ENCODE measurements around the gene KCNA2.

Gene KCNA2

GRCh38 chr1:110602466-110602865, 3.7 kb downstream of the KCNA2 start:
- no peak for DNase-seq (ENCODE audit: low read depth)

DNA sequence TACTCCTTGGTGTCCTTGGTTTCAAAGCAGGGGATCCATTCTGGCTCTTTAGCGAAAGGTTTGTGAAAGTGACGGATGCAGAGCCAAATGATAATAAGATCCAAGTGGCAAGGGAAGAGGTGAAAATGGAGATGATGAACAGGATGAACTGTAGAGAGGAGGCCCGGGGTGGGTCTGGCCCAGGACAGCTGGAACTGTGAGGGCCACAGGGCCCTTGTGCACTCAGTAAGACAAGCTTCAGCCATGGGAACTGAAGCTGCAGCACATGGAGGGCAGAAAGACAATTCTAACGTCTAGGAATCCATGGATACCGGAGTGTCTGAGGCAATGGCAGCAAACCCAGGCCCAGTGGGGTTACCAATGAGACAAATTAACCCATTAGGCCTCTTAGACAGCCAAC, 4.8 kb downstream of the KCNA2 start:
- DNase-seq (ENCODE audit: low read depth), result no peak

DNA sequence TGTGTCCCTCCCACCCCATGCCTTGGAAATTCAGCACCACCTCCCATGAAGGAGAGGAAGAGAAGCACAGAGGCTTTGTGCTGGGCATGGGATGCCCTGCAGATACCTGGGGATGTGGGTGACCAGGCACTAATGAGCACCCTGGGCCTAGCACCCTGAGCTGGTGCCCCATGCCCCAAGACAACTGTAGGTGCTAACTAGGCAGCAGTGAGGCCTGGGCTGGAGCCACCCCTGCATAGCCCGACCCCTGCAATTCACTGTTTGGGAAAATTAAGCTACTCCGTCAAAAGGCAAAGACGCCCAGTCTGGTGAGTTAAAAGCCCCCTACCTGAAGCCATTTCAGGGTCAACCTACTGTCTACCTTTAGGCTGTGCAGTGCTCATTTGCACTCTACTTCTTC, 5.4 kb downstream of the KCNA2 start:
- DNase-seq (ENCODE audit: low read depth), result no peak

- DNase-seq (ENCODE audit: low read depth), result no peak
Measured at GRCh38 chr1:110597966-110598365, 8.2 kb downstream of the KCNA2 start.

DNA sequence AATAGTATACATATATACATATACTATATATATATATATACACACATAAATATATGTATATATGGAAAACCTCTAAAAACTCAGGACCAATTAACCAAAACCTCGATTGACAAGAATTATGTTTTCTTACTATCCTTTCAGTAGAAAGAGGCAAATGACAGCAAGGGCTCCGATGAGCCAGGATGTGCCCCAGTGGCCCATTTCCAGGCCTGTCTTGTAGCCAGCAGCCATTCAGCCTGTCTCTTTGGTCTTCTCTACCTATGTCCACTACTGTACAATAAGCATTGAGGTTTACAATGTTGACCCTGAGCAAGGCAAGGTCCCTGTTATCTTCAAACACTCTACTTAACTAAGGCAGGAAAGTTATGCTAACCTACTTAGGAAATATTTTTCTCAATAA, 9.8 kb downstream of the KCNA2 start:
- DNase-seq (ENCODE audit: low read depth), result no peak

- DNase-seq (ENCODE audit: low read depth), result no peak
Measured at GRCh38 chr1:110595353-110595710, 10.8 kb downstream of the KCNA2 start.

DNA sequence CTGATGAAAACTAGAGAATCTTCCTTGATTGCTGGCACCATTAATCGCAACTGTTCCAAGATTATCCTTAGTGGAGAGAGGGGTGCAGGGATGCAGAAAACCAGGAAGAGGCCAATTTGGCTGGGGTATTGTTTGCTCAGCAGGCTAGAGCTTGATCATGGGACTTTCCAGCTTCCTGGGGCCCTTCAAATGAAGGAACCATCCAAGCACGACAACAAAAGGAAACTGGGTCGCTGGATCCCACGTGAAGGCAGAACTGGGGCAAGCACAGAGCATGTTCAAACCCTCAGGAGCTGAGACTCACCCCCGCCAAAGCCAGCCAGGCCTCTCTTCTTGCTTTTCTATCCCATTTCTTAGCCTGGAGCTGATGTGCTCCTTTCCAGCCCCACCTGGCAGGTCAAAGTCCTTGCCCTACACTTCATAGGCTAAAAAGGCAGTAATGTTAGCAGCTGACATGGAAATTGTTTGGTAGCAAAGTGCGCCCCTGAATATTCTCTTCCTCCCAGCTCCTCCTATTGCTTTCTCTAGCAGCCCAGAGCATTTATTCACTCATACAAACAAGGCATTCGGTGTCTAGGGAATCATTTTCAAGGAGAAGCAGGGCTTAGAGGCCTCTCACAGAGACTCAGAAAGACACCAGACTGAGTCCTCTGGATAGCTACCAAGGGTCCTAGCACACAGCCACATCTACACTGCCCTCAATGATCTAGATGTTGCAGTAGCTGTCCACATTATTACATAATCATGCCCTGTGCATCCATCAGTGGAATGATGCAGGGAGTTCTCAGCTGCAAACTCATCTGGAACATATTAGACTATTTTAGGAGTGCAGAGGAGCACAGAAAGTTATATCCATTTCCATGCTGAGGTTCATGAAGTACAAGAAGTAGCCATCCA, 11.5 kb downstream of the KCNA2 start:
- no peak for DNase-seq (ENCODE audit: low read depth)

GRCh38 chr1:110593902-110594301, 12.3 kb downstream of the KCNA2 start:
- no peak for DNase-seq (ENCODE audit: low read depth)

DNA sequence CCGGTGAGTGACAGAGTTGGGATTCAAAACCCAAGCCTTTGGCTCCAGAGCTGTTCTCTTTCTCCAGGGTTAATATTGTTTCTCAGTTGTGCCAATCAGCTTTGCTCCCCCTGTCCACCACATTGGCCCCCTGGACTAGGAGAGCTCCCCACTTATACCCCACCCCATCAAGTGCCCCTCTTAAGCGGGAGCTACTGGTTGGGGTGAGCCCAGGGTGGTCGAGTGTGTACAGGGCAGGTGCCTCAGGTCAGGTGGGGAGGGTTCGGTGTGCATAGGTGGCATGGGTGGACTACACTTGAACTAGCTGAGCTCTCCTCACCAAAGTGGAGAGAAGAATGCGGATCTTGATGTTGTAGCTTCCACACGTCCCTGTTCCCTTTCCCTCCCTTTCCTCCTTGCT, 14.2 kb downstream of the KCNA2 start:
- DNase-seq (ENCODE audit: low read depth), result no peak

GRCh38 chr1:110588991-110589390, 17.2 kb downstream of the KCNA2 start:
- DNase-seq (ENCODE audit: low read depth), result no peak

- no peak for DNase-seq (ENCODE audit: low read depth)
Measured at GRCh38 chr1:110588486-110588885, 17.7 kb downstream of the KCNA2 start.

- no peak for DNase-seq (ENCODE audit: low read depth)
Measured at GRCh38 chr1:110587906-110588305, 18.3 kb downstream of the KCNA2 start.

GRCh38 chr1:110585481-110585880, 20.7 kb downstream of the KCNA2 start:
- DNase-seq (ENCODE audit: low read depth), result no peak

DNA sequence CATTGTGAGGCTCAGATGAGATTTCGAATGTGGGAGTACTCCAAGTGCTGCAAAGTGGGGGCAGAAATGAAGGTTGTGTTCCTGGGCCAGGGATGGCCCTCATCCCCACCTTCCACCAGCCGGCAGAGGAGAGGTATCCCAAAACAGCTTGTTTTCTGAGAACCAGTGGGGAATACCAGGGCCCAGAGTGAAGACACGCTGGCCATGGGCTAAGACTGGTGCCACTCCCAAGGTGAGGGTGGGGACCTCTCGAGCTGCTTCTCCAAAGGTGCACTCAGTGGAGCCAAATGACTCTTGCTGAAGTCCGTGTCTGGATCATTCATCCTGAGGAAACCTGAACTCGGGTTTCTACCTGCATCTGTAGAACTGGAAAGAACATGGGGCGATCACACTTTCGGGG, 22.1 kb downstream of the KCNA2 start:
- DNase-seq (ENCODE audit: low read depth), result no peak

DNA sequence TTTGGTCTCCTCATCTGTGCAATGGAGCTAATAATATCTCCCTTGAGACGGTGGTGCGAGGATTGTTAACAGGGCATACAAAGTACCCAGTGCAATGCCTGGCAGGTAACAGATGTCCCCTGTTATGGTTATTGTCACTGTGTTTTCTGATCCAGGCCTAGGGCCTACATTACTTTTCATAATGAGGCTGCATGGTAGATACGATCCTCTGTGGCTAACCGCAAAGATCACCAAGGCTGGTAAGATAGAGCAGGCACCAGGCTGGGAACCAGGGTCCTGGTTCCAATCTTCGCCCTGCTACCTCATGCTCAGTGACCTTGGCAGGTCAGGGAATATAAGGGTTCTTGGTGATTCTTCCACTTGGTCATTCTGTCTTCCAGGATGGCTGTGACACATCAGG, 22.7 kb downstream of the KCNA2 start:
- no peak for DNase-seq (ENCODE audit: low read depth)

- no peak for DNase-seq (ENCODE audit: low read depth)
Measured at GRCh38 chr1:110582378-110582777, 23.8 kb downstream of the KCNA2 start.

DNA sequence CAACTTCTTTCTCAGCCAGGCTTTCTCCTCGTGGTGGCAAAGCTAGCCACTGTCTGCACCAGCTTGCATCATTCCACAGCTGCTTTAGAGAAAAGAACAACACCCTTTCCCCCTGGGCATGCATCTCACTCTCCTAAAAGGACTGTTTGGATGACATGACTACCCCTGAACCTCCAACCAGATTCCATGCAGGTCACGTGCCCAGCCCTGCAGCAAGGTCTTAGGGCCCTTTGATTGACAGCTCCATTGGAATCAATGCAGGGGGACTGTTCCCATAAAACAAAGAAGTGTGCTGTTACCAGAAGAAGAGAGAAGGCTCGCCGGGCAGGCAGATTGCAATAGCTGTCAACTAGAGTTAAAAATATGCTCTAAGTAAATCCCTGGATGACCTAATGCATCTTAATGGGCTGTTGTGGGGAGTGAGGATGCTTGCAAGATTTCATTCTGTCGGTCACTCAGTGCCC, 24.4 kb downstream of the KCNA2 start:
- DNase-seq (ENCODE audit: low read depth), result no peak

DNA sequence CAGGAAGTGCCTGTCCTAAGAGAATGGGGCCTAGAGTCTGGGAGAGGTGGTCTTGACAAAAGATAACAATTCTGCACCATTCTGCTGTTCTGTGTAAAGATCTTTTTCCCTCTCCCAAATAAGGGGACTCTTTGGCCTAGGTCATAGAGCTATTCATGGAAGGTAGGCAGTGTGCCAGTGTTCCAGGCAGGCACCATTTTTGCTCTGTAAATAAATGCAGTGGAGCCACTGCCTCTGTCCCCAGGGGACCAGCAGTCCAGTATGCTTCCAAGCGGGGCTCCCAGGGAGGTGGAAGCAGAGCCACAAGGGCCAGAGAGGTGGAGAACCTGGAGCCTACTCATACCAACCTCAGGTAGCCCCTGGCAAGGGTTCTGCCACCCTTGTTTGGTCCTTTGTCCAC, 25.9 kb downstream of the KCNA2 start:
- no peak for DNase-seq (ENCODE audit: low read depth)

GRCh38 chr1:110579460-110579859, 26.7 kb downstream of the KCNA2 start:
- DNase-seq (ENCODE audit: low read depth), result no peak

DNA sequence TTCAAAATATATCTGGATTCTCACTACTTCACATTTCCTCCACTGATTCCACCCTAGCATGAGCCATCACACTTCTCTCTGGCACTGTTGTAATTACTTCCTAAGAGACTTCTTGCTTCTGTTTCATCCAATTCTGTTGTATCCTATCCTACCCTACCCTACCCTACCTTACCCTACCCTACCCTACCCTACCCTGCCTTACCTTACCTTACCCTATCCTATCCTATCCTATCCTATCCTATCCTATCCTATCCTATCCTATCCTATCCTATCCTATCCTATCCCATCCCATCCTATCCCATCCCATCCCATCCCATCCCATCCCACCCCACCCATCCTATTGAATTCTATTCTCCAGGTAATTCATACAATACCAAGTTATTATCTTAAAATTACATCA, 29.7 kb downstream of the KCNA2 start:
- no peak for DNase-seq (ENCODE audit: low read depth)

DNA sequence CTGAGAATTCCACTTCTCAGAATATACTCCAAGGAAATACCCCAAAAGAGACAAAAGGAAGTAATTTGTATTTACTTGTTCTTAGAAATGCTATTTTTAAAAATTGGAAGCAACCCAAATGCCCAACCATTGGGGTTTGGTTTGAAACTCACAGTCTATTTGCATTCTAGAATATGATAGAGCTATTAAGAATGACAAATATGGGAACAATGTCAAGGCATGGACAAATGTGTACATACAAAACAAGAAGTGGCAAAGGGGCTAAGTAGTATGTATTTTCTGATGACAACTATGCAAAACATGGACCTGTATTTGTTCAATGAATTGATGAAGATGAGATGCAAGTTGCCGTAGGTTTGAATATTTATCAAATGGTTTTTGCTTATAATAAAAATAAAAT, 32.8 kb downstream of the KCNA2 start:
- no peak for DNase-seq (ENCODE audit: low read depth)

DNA sequence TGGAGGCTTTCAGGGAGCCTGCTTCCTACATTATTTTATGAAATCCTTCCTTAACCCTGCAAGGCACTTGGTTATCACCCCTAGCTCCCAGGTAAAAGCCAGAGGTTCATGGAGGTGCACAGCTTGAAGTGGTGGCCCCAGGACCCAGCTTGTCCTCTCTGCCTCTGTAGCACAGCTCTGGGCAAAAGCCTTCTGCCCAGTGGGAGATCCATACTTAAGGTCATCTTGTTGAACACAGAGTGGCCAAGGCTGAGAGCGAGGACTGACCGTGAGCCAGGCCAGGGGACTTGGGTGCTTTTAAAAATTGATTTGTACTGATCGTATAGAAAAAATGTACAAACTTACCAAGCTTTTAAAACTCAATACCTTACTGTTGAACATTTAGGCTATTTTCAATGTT, 33.4 kb downstream of the KCNA2 start:
- no peak for DNase-seq (ENCODE audit: low read depth)

DNA sequence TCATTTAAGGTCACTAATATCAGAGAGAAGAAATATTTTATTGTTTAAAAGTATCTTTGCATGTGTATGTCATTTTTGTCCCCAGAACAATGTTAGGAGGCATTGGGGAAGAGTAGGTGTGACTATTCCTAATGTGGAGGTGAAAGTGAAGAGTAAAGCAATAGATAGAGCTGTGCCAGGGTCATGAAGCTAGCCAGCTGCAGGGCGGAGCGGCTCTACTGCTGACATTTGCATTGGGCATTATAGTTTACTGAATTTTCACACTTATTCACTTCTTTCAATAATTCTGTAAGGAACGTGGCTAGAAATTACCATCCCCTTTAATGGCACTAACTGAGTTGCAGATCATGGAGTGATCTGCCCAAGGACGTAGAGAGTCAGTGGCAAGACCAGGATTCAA, 35.3 kb downstream of the KCNA2 start:
- DNase-seq (ENCODE audit: low read depth), result no peak

DNA sequence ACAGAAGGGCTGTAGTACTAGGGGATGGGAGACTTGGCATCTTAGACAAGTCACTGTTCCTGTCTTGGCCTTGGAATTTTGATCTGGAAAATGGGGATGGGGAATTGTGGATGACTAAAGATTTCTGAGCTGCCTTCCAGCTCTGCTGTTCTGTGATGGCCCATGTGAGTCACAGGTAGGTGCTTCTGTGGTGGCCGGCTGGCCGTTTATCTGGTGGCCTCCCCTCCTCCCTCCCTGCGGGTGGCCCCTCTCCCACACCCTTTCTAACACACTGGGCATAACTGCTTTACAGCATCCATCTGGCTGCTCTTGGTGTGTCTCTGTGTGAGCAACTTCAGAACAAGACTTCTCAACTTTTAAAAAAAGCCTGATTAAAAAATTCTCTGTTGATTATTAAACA, 35.9 kb downstream of the KCNA2 start:
- DNase-seq (ENCODE audit: low read depth), result no peak

Measured in CMK (cell line).